ENCODE results near the gene SLC35E3.
"Not testable (repeated sequence)": the region's sequence is repeated elsewhere in the genome, so short reads cannot be mapped to it uniquely, and the experiment has no call there.

Gene SLC35E3

DNA sequence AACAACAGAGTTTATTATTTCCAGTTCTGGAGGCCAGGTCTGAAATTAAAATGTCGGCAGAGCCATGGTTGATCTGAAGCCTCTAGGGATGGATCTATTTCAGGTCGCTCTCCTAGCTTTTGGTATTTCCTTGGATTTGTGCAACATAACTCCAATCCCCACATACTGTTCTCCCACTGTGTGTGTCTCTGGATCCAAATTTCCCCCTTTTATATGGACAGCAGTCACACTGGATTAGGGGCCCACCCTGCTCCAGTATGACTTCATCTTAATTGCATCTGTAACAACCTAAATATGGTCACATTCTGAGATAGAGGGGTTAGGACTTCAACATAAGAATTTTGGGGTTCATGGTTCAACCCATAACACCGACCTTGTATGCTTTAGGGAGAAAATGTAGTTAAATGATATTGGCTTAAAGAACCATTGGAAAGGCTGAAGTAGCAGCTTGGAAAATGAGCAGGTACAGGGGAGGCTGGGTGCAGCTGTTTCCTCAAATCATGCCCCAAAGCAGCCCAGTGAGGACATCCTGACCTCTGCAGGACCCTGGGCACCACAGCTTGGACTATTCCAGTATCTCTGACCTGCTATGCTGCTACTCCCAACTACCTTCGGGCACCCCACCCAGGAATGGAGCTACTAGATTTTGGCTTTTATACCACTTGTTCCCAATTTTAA lies 48.1 kb downstream of the SLC35E3 start:
- DNase-seq (ENCODE audit: low read depth in 4 of 4, low spot score in 1 of 4) = no peak

DNA sequence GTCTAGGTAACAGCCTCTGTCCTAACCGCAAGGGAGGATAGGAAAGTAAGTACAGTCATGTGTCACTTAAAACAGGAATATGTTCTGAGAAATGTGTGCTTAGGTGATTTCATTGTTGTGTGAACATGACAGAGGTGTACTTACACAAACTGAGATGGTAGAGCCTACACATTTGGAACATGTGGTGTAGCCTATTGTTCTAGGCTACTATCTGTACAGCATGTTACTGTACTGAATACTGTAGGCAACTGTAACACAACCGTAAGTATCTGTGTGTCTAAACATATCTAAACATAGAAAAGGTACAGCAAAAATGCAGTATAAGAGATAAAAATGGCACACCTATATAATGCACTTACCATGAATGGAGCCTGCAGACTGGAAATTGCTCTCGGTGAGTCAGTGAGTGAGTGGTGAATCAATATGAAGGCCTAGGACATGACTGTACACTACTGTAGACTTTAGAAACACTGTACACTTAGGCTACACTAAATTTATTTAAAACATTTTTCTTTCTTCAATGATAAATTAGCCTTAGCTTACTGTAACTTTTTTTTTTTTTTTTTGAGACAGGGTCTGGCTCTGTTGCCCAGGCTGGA lies 48.8 kb downstream of the SLC35E3 start:
- no peak for DNase-seq (ENCODE audit: low read depth in 4 of 4, low spot score in 1 of 4)

DNA sequence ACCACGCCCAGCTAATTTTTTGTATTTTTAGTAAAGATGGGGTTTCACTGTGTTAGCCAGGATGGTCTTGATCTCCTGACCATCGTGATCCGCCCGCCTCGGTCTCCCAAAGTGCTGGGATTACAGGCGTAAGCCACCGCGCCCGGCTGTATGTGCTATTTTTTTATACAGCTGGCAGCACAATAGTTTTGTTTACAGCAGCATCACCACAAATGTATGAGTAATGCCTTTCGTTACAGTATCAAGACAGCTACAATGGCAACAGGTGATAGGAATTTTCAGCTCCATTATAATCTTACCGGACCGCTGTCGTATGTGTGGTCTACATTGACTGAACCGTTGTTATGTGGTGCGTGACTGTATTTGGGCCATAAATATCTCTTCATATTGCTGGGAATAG lies 50.4 kb downstream of the SLC35E3 start:
- no peak for DNase-seq (ENCODE audit: low read depth in 4 of 4, low spot score in 1 of 4)

DNA sequence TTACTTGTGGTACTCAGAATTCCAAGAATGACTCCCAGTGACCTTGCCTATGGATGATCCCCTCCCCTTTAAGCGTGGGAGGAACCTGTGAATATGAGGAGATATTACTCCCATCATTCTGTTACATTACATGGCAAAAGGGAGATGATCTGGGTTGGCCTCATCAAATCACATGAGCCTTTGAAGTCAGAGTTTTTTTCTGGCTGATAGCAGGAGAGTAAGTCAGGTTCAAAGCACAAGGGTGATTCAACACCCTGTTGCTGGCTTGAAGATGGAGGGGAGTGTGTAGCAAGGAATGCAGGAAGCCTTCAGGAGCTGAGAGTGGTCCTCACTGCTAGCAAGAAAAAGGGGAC lies 52.9 kb downstream of the SLC35E3 start:
- DNase-seq (ENCODE audit: low read depth in 4 of 4, low spot score in 1 of 4) = no peak

DNA sequence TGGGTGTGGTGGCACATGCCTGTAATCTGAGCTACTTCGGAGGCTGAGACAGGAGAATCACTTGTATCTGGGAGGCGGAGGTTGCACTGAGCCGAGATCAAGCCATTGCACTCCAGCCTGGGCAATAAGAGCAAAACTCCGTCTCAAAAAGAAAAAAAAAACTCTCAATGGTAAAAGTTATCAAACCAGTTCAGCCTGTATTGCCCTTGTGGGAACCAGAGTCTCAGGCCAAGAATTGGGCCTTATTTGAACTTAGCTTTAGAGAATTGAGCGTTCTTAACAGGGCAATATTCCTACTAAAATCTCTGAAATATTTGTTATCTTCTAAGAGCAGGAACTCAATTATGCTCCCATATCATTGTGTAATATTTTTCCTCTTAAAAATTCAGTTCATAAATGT lies 54.3 kb downstream of the SLC35E3 start:
- no peak for DNase-seq (ENCODE audit: low read depth in 4 of 4, low spot score in 1 of 4)

DNA sequence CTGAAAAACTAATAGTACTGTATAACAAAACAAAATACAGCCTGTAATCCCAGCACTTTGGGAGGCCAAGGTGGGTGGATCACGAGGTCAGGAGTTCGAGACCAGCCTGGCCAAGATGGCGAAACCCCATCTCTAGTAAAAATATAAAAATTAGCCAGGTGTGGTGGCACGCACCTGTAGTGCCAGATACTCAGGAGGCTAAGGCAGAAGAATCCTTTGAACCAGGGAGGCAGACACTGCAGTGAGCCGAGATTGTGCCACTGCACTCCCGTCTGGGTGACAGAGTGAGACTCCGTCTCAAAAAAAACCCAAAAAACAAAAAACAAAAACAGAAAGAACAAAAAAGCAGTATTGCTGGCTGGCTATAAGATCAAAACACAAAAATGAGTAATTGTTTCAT lies 55.1 kb downstream of the SLC35E3 start:
- DNase-seq (ENCODE audit: low read depth in 4 of 4, low spot score in 1 of 4) = not testable (repeated sequence)

DNA sequence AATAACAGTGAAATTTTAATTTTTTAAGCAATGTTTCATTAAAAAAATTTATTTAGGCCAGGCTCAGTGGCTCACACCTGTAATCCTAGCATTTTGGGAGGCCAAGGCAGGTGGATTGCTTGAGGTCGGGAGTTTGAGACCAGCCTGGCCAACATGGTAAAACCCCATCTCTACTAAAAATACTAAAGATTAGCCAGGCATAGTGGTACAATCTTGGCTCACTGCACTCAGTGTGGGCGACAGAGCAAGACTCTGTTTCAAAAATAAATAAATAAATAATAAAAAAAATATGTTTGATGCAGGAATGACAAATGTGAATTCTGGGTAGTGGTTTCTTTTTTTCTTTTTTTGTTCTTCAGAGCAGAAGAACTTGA lies 56.4 kb downstream of the SLC35E3 start:
- DNase-seq (ENCODE audit: low read depth in 4 of 4, low spot score in 1 of 4) = not testable (repeated sequence)

DNA sequence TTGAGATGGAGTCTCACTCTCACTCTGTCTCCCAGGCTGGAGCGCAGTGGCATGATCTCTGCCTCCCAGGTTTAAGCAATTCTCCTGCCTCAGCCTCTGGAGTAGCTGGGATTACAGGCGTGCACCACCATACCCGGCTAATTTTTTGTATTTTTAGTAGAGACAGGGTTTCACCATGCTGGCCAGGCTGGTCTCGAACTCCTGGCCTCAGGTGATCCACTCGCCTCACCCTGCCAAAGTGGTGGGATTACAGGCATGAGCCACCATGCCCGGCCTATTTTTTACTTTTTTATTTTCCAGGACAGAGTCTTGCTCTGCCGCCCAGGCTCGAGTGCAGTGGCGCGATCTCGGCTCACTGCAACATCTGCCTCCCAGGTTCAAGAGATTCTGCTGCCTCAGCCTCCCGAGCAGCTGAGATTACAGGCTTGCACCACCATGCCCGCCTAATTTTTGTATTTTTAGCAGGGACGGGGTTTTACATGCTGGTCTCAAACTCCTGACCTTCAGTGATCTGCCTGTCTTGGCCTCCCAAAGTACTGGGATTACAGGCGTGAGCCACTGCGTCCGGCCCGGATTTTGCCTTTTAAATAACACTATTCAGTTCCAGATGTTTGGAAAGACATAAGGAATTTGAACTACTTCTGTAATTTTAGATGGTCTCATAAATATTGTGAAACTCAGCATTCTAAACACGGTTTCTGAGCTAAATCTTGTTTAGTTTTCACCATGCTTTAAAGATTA lies 57.1 kb downstream of the SLC35E3 start:
- DNase-seq (ENCODE audit: low read depth in 4 of 4, low spot score in 1 of 4) = not testable (repeated sequence)

DNA sequence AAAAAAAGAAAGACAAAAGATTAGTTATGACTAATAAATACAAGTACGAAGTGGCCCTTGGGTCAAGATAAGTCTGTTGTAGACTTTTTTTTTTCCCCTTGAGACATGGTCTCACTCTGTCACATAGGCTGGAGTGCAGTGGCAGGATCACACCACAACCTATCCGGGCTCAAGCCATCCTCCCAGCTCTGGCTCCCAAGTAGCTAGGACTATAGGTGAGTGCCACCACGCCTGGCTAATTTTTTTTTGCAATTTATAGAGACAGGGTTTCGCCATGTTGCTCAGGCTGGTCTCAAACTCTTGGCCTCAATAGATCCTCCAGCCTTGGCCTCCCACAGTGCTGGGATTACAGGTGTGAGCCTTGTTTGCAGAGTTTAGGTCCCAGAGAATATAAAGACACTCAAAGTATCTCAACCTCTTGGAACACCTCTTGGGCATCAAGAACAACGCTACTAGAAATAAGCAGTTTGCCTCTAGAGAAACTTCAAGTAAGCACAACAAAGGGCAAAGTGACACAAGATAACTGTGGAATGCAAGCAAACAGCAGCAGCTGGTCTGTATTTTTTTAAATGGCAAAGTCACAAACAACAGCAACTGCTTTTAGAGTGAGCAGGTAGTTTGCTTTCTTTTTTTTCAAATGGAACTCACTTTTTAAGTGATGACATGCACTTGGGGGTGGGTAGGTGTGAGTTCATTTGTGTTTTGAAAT lies 58.1 kb downstream of the SLC35E3 start:
- DNase-seq (ENCODE audit: low read depth in 4 of 4, low spot score in 1 of 4) = no peak

DNA sequence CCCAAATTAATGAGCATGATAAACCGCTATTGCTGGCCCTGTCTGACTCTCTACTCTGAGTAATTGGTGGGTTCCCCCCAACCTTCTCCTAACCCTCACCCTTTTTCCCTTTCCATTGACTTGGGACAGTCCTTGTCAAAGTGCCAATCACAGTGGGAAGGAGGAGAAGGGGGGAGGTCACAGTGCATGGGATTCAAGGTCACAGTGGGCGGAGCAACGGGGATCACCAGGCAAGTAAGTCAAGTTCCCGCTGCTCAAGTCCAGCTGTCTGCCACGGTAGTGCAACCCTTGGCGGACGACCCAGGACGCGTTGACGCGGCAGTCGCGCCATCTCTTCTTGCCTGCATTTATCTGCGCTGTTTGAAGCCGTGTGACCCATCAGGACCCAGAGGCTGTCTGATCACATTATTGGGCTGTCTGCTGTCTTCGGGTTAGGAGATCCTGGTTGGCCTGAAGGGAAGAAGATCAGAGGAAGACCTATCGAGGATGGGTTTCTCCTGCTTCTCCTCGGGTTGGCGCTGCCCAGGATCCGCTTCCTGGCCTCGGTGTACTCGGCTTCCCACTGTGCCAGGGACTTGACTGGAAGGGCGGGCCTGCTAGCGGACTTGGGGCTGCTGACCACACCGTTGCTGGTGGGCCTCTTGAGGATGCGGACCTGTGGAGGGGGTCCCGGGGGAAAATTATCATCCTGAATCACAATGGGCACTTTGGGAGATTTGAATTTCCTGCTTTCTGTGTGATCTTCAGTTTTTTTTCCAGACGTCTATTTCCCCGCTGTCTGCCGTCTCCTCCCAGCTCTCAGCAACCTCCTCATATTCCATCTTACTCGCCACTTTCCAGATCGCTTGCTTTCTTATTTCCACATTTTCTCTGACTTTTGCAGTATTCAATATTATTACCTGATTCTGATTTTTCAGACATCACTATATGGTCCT lies 58.9 kb downstream of the SLC35E3 start:
- no peak for DNase-seq (ENCODE audit: low read depth in 4 of 4, low spot score in 1 of 4)

DNA sequence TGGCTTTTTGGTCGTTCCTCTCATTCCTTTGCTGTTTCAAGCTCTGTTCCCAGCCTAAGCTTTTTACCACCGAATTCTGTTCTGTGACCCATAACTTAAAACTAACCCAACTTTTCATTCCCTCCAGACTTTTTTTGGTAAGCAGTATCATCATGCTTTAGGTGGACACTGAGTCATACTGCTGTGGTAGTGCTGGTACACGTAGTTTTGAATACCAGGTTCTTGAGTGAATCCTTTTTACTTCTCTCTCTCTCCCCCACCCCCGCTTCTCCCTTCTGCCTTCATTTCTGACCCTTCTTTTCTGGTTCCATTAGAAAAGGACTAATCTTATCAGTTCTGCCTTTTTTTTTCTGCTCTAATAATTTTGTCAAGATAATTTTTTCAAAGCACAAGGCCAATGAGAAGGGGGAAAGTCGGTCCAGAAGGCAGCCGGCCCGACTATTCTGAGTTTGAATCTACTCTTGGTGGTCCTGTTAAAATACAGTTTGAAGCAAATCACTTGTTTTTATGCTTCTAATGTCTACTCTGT lies 59.7 kb downstream of the SLC35E3 start:
- DNase-seq (ENCODE audit: low read depth in 4 of 4, low spot score in 1 of 4) = no peak

DNA sequence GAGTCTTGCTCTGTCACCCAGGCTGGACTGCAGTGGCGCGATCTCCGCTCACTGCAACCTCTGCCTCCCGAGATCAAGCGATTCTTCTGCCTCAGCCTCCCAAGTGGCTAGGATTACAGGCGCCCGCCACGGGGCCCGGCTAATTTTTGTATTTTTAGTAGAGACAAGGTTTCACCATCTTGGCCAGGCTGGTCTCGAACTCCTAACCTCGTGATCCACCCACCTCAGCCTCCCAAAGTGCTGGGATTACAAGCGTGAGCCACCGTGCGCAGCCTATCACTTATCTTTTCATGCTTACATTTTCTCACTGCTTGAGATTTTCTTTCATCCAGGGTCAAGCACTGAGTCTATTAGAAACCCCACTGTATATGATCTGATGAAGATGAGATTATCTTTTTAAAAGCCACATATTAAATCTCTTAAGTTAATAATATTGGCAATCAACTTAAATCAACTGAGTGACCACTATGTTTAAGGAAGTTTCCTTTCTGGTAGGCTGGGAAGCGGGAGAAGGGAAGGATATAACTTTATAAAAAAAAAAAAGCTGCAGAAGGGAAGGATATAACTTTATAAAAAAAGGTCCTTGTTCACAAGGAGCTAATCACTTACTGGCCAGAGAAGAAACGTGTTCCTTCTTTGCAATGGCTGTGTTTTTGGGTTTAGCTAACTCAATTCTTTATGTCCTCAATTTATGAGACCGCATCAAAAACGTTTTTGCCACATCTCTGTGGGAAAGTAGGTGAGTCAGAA lies 60.7 kb downstream of the SLC35E3 start:
- no peak for DNase-seq (ENCODE audit: low read depth in 4 of 4, low spot score in 1 of 4)

DNA sequence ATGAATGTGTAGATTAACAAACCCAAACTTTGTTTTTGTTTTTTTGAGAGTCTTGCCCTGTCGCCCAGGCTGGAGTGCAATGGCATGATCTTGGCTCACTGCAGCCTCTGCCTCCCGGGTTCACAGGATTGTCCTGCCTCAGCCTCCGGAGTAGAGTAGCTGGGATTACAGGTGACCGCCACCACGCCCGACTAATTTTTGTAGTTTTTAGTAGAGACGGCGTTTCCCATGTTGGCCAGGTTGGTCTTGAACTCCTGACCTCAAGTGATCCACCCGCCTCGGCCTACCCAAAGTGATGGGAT lies 61.2 kb downstream of the SLC35E3 start:
- DNase-seq (ENCODE audit: low read depth in 4 of 4, low spot score in 1 of 4) = not testable (repeated sequence)

DNA sequence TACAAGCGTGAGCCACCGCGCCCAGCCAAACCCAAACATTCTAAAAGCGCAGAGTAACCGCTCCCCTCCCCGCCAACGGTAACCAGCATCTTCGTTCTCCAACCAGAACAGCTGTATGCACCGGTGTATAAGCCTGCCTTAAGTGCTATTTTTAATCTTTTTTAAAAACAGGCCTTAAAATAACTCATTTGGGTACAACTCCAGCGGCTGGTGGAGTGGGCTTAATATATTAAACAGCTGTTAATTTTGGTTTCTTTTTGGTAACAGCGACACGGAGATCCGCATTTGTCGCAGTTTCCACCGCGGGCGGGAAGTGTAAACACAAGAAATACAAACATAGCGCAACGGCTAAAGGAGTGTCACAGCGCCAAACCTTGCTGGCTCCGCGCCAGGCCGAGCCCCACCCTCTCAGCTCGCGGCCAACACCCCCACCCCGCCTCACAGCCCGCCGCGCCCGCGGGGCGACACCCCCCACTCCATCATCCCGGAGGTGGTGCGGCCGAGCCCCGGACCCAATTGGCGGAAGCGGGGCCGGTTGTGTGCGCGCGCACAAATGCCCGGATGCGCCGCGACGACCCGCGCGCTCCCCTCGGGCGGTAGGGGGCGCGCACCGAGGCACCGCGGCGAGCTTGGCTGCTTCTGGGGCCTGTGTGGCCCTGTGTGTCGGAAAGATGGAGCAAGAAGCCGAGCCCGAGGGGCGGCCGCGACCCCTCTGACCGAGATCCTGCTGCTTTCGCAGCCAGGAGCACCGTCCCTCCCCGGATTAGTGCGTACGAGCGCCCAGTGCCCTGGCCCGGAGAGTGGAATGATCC lies 61.8 kb downstream of the SLC35E3 start, which contains the start of gene MDM2:
Gene MDM2, plus strand, starts transcription at position 602 of the 812 bp plus-strand sequence. CDS start 301 bp downstream, outside the sequence.
- peak; percentile 78 to 91 (median 89) for DNase-seq (ENCODE audit: low read depth in 4 of 4, low spot score in 1 of 4)

DNA sequence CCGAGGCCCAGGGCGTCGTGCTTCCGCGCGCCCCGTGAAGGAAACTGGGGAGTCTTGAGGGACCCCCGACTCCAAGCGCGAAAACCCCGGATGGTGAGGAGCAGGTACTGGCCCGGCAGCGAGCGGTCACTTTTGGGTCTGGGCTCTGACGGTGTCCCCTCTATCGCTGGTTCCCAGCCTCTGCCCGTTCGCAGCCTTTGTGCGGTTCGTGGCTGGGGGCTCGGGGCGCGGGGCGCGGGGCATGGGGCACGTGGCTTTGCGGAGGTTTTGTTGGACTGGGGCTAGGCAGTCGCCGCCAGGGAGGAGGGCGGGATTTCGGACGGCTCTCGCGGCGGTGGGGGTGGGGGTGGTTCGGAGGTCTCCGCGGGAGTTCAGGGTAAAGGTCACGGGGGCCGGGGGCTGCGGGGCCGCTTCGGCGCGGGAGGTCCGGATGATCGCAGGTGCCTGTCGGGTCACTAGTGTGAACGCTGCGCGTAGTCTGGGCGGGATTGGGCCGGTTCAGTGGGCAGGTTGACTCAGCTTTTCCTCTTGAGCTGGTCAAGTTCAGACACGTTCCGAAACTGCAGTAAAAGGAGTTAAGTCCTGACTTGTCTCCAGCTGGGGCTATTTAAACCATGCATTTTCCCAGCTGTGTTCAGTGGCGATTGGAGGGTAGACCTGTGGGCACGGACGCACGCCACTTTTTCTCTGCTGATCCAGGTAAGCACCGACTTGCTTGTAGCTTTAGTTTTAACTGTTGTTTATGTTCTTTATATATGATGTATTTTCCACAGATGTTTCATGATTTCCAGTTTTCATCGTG lies 62.6 kb downstream of the SLC35E3 start:
- DNase-seq (ENCODE audit: low read depth in 4 of 4, low spot score in 1 of 4) = peak; percentile 28 to 45 (median 40)

DNA sequence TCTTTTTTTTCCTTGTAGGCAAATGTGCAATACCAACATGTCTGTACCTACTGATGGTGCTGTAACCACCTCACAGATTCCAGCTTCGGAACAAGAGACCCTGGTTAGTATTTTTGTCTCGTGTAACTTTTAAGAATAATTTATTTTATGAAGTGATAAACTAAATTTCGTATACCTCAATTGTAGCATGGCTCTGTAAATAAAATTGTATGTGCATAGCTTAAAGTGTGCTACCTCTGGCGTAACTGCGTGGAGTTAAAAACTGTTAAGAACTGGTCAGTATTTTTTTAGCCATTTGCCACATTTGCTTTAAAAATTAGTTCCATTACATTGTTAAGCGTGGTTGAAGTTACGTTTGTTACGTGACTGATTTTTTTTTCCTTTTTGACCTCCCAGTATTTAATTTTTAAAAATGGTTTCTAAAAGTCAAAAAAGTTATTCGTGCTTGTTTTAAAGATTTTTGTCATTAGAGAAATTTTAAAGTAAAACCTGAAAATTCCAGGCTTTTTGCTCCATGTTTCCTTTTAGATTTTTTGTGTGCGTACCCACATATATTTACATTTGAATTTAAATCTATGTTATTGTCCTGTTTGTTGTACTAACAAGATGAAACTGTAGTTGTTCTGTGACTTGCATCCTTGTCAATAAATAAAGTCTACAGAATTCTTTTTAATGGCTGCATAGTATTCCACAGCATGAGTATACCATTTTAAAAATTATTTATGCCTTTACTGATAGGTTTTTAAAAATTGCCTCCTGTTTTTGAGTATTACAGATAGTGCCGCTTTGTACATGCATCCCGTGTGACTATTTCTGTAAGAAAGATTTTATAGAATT lies 63.4 kb downstream of the SLC35E3 start:
- no peak for DNase-seq (ENCODE audit: low read depth in 4 of 4, low spot score in 1 of 4)

DNA sequence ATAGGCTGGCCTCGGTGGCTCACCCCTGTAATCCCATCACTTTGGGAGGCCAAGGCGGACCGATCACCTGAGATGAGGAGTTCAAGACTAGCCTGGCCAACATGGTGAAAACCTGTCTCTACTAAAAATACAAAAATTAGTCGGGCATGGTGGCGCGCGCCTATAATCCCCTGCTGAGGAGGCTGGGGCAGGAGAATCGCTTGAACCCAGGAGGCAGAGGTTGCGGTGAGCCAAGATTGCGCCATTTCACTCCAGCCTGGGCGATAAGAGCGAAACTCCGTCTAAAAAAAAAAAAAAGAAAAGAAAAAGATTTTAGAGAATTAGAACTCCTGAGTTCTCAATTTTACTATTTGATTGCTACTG lies 64.0 kb downstream of the SLC35E3 start:
- DNase-seq (ENCODE audit: low read depth in 4 of 4, low spot score in 1 of 4) = not testable (repeated sequence)

Data from stimulated activated CD4-positive, alpha-beta T cell treated with anti-CD3 and anti-CD28 coated beads, Interleukin-1b, Interleukin-23, amount 100 ng/mL, for 24 hours (primary cell).